Type B pancreatic cell (in vitro differentiated cells): ENCODE data around the gene SATB1. TPM values are rescaled to one million over a fixed set of nuclear protein-coding genes. Genes with fewer than 3 reads are reported as not detected.

Source experiments
- DNase-seq: peaks from one replicate; pipeline ENCODE4 v3.0.0; 2021; ENCODE audit warnings: mixed read lengths; ENCODE audit not compliant: unreplicated experiment; ENCODE audit errors: extremely low spot score
- H3K27ac Mint-ChIP-seq: 2 replicates; pipeline ENCODE4 v1.8.0; 2021; ENCODE audit warnings: mild to moderate bottlenecking, mixed read lengths
- H3K27me3 Mint-ChIP-seq: 2 replicates; pipeline ENCODE4 v1.8.0; 2021; ENCODE audit warnings: mixed read lengths
- H3K36me3 Mint-ChIP-seq: 2 replicates; pipeline ENCODE4 v1.8.0; 2021; ENCODE audit warnings: mixed read lengths
- H3K4me1 Mint-ChIP-seq: one replicate; pipeline ENCODE4 v1.8.0; 2021; ENCODE audit warnings: mixed read lengths; ENCODE audit not compliant: unreplicated experiment
- H3K4me3 Mint-ChIP-seq: 2 replicates; pipeline ENCODE4 v1.8.0; 2021; ENCODE audit warnings: mild to moderate bottlenecking, mixed read lengths
- H3K9me3 Mint-ChIP-seq: 2 replicates; pipeline ENCODE4 v1.8.0; 2021; ENCODE audit warnings: mixed read lengths
- total RNA-seq: library from RNA; stranded (reverse); gene quantifications from 2 replicates; pipeline ENCODE4 v1.2.1, GENCODE V29; 2021; ENCODE audit warnings: low replicate concordance
- TF ChIP-seq, protein P1 (sequence below): fragments of 200-600 bp; sonication (generic); conservative IDR thresholded peaks from 2 replicates; pipeline ENCODE4 v1.5.0; 2021; ENCODE audit warnings: antibody characterized with exemption, mild to moderate bottlenecking

SATB1 gene
- total RNA-seq, 1 donor from 2014 or later: 39.9 TPM

DNA sequence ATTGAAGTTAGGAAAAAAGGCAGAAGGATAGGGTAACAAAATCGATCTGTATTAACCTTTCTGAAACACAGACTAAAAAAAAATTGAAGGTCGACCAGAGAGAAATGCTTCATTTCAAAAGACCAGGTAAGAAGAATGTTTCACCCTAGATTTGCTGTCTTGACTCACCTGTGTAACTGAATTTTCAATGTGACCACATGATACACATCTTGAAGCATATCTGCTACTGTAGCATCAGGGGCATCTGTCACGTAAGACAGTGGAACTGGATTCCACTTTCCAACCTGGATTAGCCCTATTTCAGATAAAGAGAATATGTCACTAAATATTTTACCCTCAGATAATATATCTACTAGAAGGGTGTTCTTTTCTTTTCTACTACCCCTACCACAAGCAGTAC, 9.3 kb downstream of the SATB1 start:
- Mint-ChIP-seq H3K27me3 (no peaks in the 10 kb centered on the region), H3K36me3 (peaks cover 35% of the 10 kb centered on the region), H3K4me1 (peaks cover 21% of the 10 kb centered on the region), H3K4me3 (no peak overlapping the region), H3K27ac (no peak overlapping the region), H3K9me3 (no peaks in the 10 kb centered on the region)
- TF ChIP-seq, protein P1, sequence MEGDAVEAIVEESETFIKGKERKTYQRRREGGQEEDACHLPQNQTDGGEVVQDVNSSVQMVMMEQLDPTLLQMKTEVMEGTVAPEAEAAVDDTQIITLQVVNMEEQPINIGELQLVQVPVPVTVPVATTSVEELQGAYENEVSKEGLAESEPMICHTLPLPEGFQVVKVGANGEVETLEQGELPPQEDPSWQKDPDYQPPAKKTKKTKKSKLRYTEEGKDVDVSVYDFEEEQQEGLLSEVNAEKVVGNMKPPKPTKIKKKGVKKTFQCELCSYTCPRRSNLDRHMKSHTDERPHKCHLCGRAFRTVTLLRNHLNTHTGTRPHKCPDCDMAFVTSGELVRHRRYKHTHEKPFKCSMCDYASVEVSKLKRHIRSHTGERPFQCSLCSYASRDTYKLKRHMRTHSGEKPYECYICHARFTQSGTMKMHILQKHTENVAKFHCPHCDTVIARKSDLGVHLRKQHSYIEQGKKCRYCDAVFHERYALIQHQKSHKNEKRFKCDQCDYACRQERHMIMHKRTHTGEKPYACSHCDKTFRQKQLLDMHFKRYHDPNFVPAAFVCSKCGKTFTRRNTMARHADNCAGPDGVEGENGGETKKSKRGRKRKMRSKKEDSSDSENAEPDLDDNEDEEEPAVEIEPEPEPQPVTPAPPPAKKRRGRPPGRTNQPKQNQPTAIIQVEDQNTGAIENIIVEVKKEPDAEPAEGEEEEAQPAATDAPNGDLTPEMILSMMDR: no peak
- DNase-seq: no peak

DNA sequence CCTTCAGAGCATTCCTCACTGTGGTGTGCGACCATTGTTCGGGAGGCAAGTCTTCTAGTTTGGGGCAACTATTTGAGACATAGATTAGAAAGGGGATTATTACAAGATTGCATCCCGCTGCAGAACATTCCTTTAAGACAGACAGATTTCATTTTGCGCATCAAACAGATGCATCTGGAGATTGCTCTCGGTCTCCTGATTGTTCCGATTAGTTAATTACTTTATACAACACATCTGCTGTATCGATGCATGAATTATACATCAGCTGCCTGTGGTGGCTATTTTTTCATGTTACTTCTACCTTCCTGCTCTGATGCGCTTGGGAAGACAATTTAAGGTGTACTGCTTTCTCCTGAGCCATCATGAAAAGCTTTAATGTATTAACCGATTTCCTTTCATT, 10.0 kb downstream of the SATB1 start:
- TF ChIP-seq, protein P1: no peak
- Mint-ChIP-seq H3K4me3 (no peak overlapping the region), H3K4me1 (peaks cover 18% of the 10 kb centered on the region), H3K36me3 (peaks cover 33% of the 10 kb centered on the region), H3K27me3 (no peaks in the 10 kb centered on the region), H3K9me3 (no peaks in the 10 kb centered on the region), H3K27ac (no peak overlapping the region)
- no peak for DNase-seq

DNA sequence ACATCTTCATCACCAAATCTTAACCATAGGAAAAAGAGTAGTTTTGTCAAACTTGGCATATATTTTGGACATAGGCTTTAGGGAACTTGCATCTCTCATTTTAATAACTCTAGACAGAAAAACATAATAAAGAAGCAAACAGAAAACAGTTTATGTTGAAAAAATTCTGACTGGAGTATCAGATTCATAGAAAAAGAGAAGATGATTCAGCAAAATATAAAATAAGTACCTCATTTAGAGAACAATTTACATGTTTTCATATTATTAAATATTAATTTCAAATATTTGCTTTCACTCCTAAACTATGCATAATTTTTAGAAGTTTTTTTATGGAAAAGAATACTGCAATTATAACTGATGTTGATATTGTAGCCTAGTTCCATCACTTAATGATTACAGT, 12.5 kb downstream of the SATB1 start:
- no peaks in the 10 kb centered on the region for H3K27me3 Mint-ChIP-seq
- H3K4me3 Mint-ChIP-seq: no peak overlapping the region
- peaks cover 25% of the 10 kb centered on the region for H3K36me3 Mint-ChIP-seq
- no peak for DNase-seq
- H3K27ac Mint-ChIP-seq: no peak overlapping the region
- peaks cover 5% of the 10 kb centered on the region for H3K4me1 Mint-ChIP-seq
- TF ChIP-seq, protein P1: no peak
- no peaks in the 10 kb centered on the region for H3K9me3 Mint-ChIP-seq

DNA sequence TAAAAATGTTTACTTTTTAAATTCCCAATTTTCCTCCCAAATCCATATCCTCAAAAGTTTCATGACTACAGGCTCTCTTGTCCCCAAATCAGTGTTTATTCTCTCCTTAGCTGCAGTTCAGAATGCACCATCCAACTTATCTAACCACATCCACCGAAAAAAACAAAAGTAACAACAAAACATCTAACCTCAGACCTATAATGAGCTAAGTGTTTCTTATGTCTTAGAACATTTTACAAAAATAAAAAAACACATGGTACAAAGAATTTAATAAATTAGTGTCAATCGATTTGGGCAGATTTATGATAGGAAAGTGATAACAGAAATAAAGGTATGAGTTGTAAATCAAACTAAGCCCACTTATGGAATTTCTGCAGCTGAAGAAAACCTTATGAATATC, 13.6 kb downstream of the SATB1 start:
- no peak overlapping the region for H3K27ac Mint-ChIP-seq
- TF ChIP-seq, protein P1: no peak
- no peaks in the 10 kb centered on the region for H3K9me3 Mint-ChIP-seq
- peaks cover 5% of the 10 kb centered on the region for H3K4me1 Mint-ChIP-seq
- no peak overlapping the region for H3K4me3 Mint-ChIP-seq
- DNase-seq: no peak
- peaks cover 29% of the 10 kb centered on the region for H3K36me3 Mint-ChIP-seq
- H3K27me3 Mint-ChIP-seq: no peaks in the 10 kb centered on the region

DNA sequence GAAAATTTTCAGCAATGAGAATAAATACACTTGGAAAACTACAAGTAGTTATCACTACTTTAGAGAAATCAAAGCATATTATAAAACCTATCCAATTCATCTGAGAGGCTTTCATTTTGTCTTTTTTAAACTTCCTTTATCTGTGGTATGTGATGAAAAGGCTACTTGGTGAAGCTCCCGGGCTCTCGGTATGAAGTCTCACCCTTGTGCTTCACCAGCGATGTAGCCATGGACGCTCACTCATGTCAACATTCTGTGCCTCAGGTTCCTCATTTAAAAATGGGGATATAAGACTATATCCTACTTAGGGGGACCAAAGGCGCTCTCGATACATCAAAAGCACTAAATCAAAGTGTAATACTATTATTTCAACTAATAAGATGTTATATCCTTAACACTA, 14.9 kb downstream of the SATB1 start:
- Mint-ChIP-seq H3K27me3 (no peaks in the 10 kb centered on the region), H3K27ac (no peak overlapping the region), H3K9me3 (no peaks in the 10 kb centered on the region), H3K36me3 (peaks cover 26% of the 10 kb centered on the region), H3K4me1 (peaks cover 4% of the 10 kb centered on the region), H3K4me3 (no peak overlapping the region)
- TF ChIP-seq, protein P1: no peak
- DNase-seq: no peak

DNA sequence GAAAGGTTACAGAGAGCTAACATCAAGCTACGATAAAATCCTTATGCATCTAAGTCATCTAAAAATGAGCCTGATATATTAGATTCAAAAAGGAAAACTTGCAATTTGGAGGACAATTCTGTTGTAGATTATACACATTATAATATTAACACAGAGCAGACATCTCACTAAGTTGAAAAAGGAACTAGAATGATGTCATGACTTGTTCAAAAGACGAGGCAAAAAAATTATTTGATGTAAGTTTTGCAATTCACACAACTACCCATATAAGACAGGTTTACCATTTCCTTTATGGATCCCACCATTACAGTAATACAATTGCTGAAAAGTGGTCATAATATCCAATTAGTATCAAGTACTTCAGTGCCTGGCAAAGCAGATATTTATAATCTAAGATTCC, 15.9 kb downstream of the SATB1 start:
- no peaks in the 10 kb centered on the region for H3K9me3 Mint-ChIP-seq
- no peak overlapping the region for H3K4me3 Mint-ChIP-seq
- peaks cover 21% of the 10 kb centered on the region for H3K36me3 Mint-ChIP-seq
- TF ChIP-seq, protein P1: no peak
- no peak for DNase-seq
- H3K27ac Mint-ChIP-seq: no peak overlapping the region
- H3K27me3 Mint-ChIP-seq: no peaks in the 10 kb centered on the region
- no peaks in the 10 kb centered on the region for H3K4me1 Mint-ChIP-seq
